Spleen (tissue), 7 donors: ENCODE data around the gene CLDN12.

Experiments used
- POLR2AphosphoS5 ChIP-seq, 3 donors: sonication (generic); formaldehyde crosslinking; IDR thresholded peaks; one replicate each; pipeline ENCODE4 v1.5.1; 2017; ENCODE audit warnings: antibody characterized with exemption in 3 of 3
- TF ChIP-seq, protein P1 (sequence below), 11 experiments: fragments of 200-600 bp in 7 of 11; fragments of 450-650 bp in 4 of 11; sonication (generic) in 4 of 11; IDR thresholded peaks in 8 of 11; conservative IDR thresholded peaks in 3 of 11; 1 replicate in 7 of 11; 2 replicates in 4 of 11; pipeline versions ENCODE4 v1.4.0 to v1.8.0; 2016 to 2021; ENCODE audit warnings: antibody characterized with exemption in 11 of 11, inconsistent platforms in 4 of 11, mild to moderate bottlenecking in 1 of 11
- donor health status: DM: no; HTN: no; CAD: no; lungs with moderate emphysema.
- donor health status: DM: no; HTN: no; CAD: no.
- donor health status: DM: no; HTN: no; CAD: no.

DNA sequence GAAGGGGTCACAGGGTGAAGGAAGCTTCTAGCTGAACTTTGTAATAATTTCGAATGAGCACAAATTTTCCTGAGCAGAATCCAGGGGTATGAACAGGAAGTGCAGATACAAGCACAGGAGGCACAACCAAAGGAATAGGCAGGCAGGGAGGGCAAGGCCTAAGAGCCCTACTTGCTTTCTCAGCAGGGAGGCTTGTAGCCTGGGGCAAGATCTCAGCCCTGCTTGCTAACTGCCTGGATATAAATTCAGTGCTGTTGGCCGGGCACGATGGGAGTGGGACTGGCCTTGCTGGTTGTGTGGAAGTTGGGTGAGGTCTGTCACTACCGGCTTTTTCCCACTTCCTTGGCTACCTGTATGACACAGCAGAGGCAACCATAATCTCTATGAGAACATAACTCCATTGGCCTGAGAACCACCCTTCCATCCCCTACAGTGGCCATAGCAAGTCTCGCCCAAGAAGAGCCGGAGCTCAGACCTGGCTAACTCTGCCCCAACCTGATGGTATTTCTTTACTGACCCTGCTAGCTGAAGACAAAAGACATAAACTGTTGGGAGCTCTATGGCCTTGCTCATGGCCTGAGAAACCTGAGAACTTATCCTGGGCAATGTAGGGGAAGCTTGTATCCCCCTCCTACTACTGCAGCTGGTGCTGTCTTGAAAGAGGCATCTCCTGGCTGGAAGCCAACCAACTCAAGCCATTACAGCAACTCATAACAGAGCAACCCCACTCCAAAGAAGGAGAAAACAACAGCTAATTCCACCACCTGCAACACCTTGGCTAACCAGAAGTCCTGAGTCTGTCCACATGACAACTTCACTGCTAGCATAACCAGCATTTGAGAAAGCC, 27.6 kb downstream of the CLDN12 start:
- TF ChIP-seq, protein P1, sequence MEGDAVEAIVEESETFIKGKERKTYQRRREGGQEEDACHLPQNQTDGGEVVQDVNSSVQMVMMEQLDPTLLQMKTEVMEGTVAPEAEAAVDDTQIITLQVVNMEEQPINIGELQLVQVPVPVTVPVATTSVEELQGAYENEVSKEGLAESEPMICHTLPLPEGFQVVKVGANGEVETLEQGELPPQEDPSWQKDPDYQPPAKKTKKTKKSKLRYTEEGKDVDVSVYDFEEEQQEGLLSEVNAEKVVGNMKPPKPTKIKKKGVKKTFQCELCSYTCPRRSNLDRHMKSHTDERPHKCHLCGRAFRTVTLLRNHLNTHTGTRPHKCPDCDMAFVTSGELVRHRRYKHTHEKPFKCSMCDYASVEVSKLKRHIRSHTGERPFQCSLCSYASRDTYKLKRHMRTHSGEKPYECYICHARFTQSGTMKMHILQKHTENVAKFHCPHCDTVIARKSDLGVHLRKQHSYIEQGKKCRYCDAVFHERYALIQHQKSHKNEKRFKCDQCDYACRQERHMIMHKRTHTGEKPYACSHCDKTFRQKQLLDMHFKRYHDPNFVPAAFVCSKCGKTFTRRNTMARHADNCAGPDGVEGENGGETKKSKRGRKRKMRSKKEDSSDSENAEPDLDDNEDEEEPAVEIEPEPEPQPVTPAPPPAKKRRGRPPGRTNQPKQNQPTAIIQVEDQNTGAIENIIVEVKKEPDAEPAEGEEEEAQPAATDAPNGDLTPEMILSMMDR (IDR thresholded peaks at IDR 0.05 in 8 of 11, conservative IDR thresholded peaks at IDR 0.05 in 3 of 11) = no peak
- no peak for TF ChIP-seq POLR2AphosphoS5 (IDR thresholded peaks at IDR 0.05)
